GM11168 (cell line): ENCODE measurements around the gene KRTAP20-3.

ENCODE experiments used
- in situ Hi-C: fragments of 300-500 bp; cut with MboI; formaldehyde crosslinking; loops from one replicate; pipeline ENCODE4 v1.12.0; 2022; ENCODE audit warnings: low sequenced_read_pairs; ENCODE audit not compliant: unreplicated experiment

Gene KRTAP20-3

DNA sequence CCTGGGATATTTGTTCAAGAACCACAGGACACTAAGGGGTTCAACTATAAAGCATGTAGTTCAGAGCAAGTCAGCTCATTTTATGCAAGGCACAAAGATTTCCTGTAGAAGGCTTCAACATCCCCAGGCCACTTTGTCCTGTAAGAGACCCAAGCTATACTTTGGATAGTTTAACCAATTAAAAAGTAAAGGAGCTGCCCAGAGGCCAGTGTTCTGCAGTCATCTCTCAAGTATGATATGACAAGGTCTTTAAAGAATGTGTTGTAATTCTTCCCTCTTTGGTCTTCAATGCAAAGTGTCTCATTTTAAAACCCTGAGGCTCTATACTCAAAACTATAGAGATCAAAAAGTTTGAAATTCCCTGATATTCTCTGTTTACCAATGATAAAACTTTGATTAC, 34.1 kb downstream of the KRTAP20-3 start:
- in situ Hi-C loops = no loop called here

GRCh38 chr21:30680586-30680985, 37.9 kb downstream of the KRTAP20-3 start:
- in situ Hi-C loops = no loop called here

DNA sequence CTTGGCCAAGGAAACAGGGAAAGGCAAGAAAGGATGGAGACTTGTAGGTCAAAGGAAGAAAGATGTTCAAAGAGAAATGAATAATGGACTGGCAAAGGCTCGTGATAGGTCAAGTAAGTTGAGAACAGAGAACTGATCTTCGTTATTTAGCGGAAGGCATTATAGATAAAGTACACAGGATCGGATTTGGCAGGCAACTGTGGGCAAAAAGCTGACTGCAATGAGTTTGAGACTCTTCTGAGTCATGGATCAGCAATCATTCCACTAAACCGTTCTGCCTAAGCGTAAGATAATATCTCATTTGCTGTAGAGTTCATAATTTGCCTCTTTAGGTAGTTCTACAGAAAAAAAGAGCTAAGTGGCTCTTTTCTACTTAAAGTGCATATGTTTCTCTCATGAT, 41.8 kb downstream of the KRTAP20-3 start:
- in situ Hi-C loops = no loop called here

DNA sequence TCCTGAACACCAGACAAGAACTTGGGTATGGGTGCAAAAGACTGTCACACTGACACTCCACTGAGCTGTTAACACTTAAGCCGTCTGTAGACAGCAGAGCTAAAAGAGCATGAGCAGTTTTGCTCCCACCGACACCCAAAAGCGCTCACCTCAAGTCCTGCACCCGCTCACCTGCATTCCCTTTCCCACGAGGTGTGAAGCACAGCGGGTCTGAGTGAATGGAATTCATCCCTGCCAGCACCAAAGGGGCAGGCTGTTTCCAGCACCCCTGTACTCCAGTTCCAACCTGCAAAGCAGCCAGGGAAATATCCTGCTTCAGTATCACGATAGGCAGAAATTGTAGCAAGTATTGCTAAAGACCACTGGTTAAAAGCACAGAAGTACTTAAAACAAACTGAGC, 47.2 kb downstream of the KRTAP20-3 start:
- in situ Hi-C loops = no loop called here
